GM18870 (cell line): ENCODE results near the gene ATP13A4.

Experiments
- ATAC-seq: cut with Tn5 transposase; IDR thresholded peaks from one replicate; pipeline ENCODE4 v1.9.1; 2021; ENCODE audit warnings: moderate library complexity; ENCODE audit not compliant: unreplicated experiment

ATP13A4 gene

GRCh38 chr3:193407688-193408087, 147.0 kb downstream of the ATP13A4 start:
- no peak for ATAC-seq

- no peak for ATAC-seq
These were observed 147.6 kb downstream of the ATP13A4 start for GRCh38 chr3:193407112-193407511.

- ATAC-seq, result no peak
These were observed 151.4 kb downstream of the ATP13A4 start for GRCh38 chr3:193403307-193403706.

- no peak for ATAC-seq
These were observed 154.4 kb downstream of the ATP13A4 start for GRCh38 chr3:193400304-193400703.

GRCh38 chr3:193396451-193397244, 158.0 kb downstream of the ATP13A4 start:
- no peak for ATAC-seq

GRCh38 chr3:193391902-193392301, 162.8 kb downstream of the ATP13A4 start:
- ATAC-seq, result no peak

- no peak for ATAC-seq
These were observed 165.4 kb downstream of the ATP13A4 start for GRCh38 chr3:193389335-193389734.

GRCh38 chr3:193388361-193388760, 166.3 kb downstream of the ATP13A4 start:
- ATAC-seq, result no peak

- no peak for ATAC-seq
These were observed 167.1 kb downstream of the ATP13A4 start for GRCh38 chr3:193387596-193387995.

- no peak for ATAC-seq
These were observed 176.0 kb downstream of the ATP13A4 start, which contains the start of gene ATP13A5 for GRCh38 chr3:193378706-193379105. TSS of gene ATP13A5 (minus strand) at chr3:193378753. CDS start at chr3:193378725, 28 bp downstream.

- no peak for ATAC-seq
These were observed 177.1 kb downstream of the ATP13A4 start for GRCh38 chr3:193377591-193377990.

- ATAC-seq, result no peak
These were observed 179.1 kb downstream of the ATP13A4 start for GRCh38 chr3:193375614-193376013.

- no peak for ATAC-seq
These were observed 181.9 kb downstream of the ATP13A4 start for GRCh38 chr3:193372783-193373182.

GRCh38 chr3:193367868-193368267, 186.8 kb downstream of the ATP13A4 start:
- ATAC-seq, result no peak

- ATAC-seq, result no peak
These were observed 197.4 kb downstream of the ATP13A4 start for GRCh38 chr3:193357291-193357690.

GRCh38 chr3:193354423-193354822, 200.3 kb downstream of the ATP13A4 start:
- ATAC-seq, result no peak
